Suprapubic skin (tissue), 4 donors: ENCODE results near the gene PRRX1. TPM values are rescaled to one million over a fixed set of nuclear protein-coding genes. Genes with fewer than 3 reads are reported as not detected.

Source experiments
- DNase-seq, 2 donors: peaks; one replicate each; pipeline ENCODE4 v3.0.0-alpha.2; 2019; ENCODE audit warnings: low spot score in 2 of 2
- H3K27ac ChIP-seq: fragments of 200-600 bp; sonication (generic); one replicate; pipeline ENCODE4 v1.5.1; 2019
- H3K27me3 ChIP-seq: fragments of 200-600 bp; sonication (generic); one replicate; pipeline ENCODE4 v1.5.1; 2019
- H3K36me3 ChIP-seq: fragments of 200-600 bp; sonication (generic); one replicate; pipeline ENCODE4 v1.5.1; 2019
- H3K4me1 ChIP-seq: fragments of 200-600 bp; sonication (generic); one replicate; pipeline ENCODE4 v1.5.1; 2019
- H3K4me3 ChIP-seq: fragments of 200-600 bp; sonication (generic); one replicate; pipeline ENCODE4 v1.5.1; 2019; ENCODE audit warnings: mild to moderate bottlenecking
- H3K9me3 ChIP-seq: fragments of 200-600 bp; sonication (generic); one replicate; pipeline ENCODE4 v1.5.1; 2019
- CTCF ChIP-seq, 2 donors: fragments of 200-600 bp in 1 of 2; fragments of 450-650 bp in 1 of 2; sonication (generic) in 1 of 2; IDR thresholded peaks; one replicate each; pipeline ENCODE4 v1.5.1; 2016 to 2019; ENCODE audit warnings: antibody characterized with exemption in 2 of 2, mild to moderate bottlenecking in 1 of 2, moderate library complexity in 1 of 2
- EP300 ChIP-seq: sonication (generic); formaldehyde crosslinking; IDR thresholded peaks from one replicate; pipeline ENCODE4 v1.6.1; 2017; ENCODE audit warnings: antibody characterized with exemption
- POLR2A ChIP-seq, 2 donors: fragments of 450-650 bp; IDR thresholded peaks; one replicate each; pipeline ENCODE4 v1.6.1; 2017; ENCODE audit warnings: antibody characterized with exemption in 2 of 2, mild to moderate bottlenecking in 2 of 2, moderate library complexity in 2 of 2
- POLR2AphosphoS5 ChIP-seq, 3 donors: sonication (generic); formaldehyde crosslinking; IDR thresholded peaks; one replicate each; pipeline ENCODE4 v1.6.1; 2017; ENCODE audit warnings: antibody characterized with exemption in 3 of 3
- WGBS: methylation state at CpG from one replicate; pipeline ENCODE4 v1.1.5; 2018; 5-methylcytosine and 5-hydroxymethylcytosine counted together
- total RNA-seq, 4 donors: library from RNA; depleted of rRNA; stranded (reverse); fragments of >200 nt; gene quantifications; one replicate each; pipeline ENCODE4 v1.1.0, GENCODE V29; 2016

Gene PRRX1
- total RNA-seq, result 10 to 100 TPM; 14.7 to 32.5 (median 23.5) TPM

GRCh38 chr1:170664093-170664827 lies at the start of gene PRRX1:
PRRX1 (plus strand) TSS chr1:170664131; CDS start chr1:170664219, 88 bp downstream.
- Histone ChIP-seq H3K27ac (peak within 1 kb of the TSS; percentile 84), H3K36me3 (no peaks in the 10 kb centered on the region), H3K4me3 (peak within 1 kb of the TSS; percentile 59), H3K9me3 (no peaks in the 10 kb centered on the region), H3K27me3 (peaks cover 66% of the 10 kb centered on the region), H3K4me1 (peaks cover 38% of the 10 kb centered on the region)
- DNase-seq, result no peak
- WGBS, result under 1% methylated on average over 46 of the region's 56 CpGs
- no peak for TF ChIP-seq EP300
- no peak for TF ChIP-seq POLR2A (IDR thresholded peaks at IDR 0.05)
- TF ChIP-seq POLR2AphosphoS5 (IDR thresholded peaks at IDR 0.05), result no peak
- TF ChIP-seq CTCF (IDR thresholded peaks at IDR 0.05), result no peak

GRCh38 chr1:170617591-170618330 lies 46.2 kb upstream of the PRRX1 start:
- TF ChIP-seq POLR2A (IDR thresholded peaks at IDR 0.05), result no peak
- no peak for TF ChIP-seq CTCF (IDR thresholded peaks at IDR 0.05)
- no peak for TF ChIP-seq EP300
- TF ChIP-seq POLR2AphosphoS5 (IDR thresholded peaks at IDR 0.05), result no peak
- Histone ChIP-seq H3K27me3 (no peaks in the 10 kb centered on the region), H3K27ac (no peak overlapping the region), H3K4me3 (no peak overlapping the region), H3K9me3 (no peaks in the 10 kb centered on the region), H3K36me3 (no peaks in the 10 kb centered on the region), H3K4me1 (peaks cover 10% of the 10 kb centered on the region)
- DNase-seq, result no peak
- 77% methylated on average over 7 of the region's 7 CpGs for WGBS

GRCh38 chr1:170618421-170618820 lies 45.5 kb upstream of the PRRX1 start:
- H3K4me3 ChIP-seq, result no peak overlapping the region
- H3K27ac ChIP-seq, result no peak overlapping the region
- H3K27me3 ChIP-seq, result no peaks in the 10 kb centered on the region
- TF ChIP-seq POLR2AphosphoS5 (IDR thresholded peaks at IDR 0.05) (no peak), EP300 (no peak), CTCF (IDR thresholded peaks at IDR 0.05) (no peak), POLR2A (IDR thresholded peaks at IDR 0.05) (no peak)
- no peaks in the 10 kb centered on the region for H3K9me3 ChIP-seq
- no peaks in the 10 kb centered on the region for H3K36me3 ChIP-seq
- DNase-seq, result no peak
- 87% methylated on average over 2 of the region's 2 CpGs for WGBS
- H3K4me1 ChIP-seq, result peaks cover 10% of the 10 kb centered on the region

GRCh38 chr1:170619241-170620028 lies 44.5 kb upstream of the PRRX1 start:
- WGBS, result 36% methylated on average over 7 of the region's 7 CpGs
- H3K27ac ChIP-seq, result peak overlapping the region; percentile 7

GRCh38 chr1:170620164-170620563 lies 43.8 kb upstream of the PRRX1 start:
- H3K4me3 ChIP-seq, result no peak overlapping the region
- no peak overlapping the region for H3K27ac ChIP-seq
- no peaks in the 10 kb centered on the region for H3K9me3 ChIP-seq
- H3K36me3 ChIP-seq, result no peaks in the 10 kb centered on the region
- no peaks in the 10 kb centered on the region for H3K27me3 ChIP-seq
- DNase-seq, result no peak
- H3K4me1 ChIP-seq, result peaks cover 10% of the 10 kb centered on the region
- TF ChIP-seq POLR2A (IDR thresholded peaks at IDR 0.05) (no peak), CTCF (IDR thresholded peaks at IDR 0.05) (no peak), POLR2AphosphoS5 (IDR thresholded peaks at IDR 0.05) (no peak), EP300 (no peak)

More at GRCh38 chr1:170619241-170620028, 44.5 kb upstream of the PRRX1 start:
- Histone ChIP-seq H3K36me3 (no peaks in the 10 kb centered on the region), H3K9me3 (no peaks in the 10 kb centered on the region), H3K4me1 (peaks cover 10% of the 10 kb centered on the region), H3K27me3 (no peaks in the 10 kb centered on the region), H3K4me3 (no peak overlapping the region)
- DNase-seq, result no peak
- TF ChIP-seq POLR2AphosphoS5 (IDR thresholded peaks at IDR 0.05), result no peak
